ENCODE measurements around the gene CCL28.
"Not testable (repeated sequence)": the region's sequence is repeated elsewhere in the genome, so short reads cannot be mapped to it uniquely, and the experiment has no call there.

Gene CCL28

GRCh38 chr5:43411495-43411894, 696 bp downstream of the CCL28 start:
- in situ Hi-C loops (cut with MboI; ENCODE audit: low sequenced_read_pairs), result no loop called here

GRCh38 chr5:43410414-43410813, 1.8 kb downstream of the CCL28 start:
- in situ Hi-C loops (cut with MboI; ENCODE audit: low sequenced_read_pairs), result no loop called here

GRCh38 chr5:43409809-43410271, 2.4 kb downstream of the CCL28 start:
- in situ Hi-C loops (cut with MboI; ENCODE audit: low sequenced_read_pairs), result no loop called here

GRCh38 chr5:43402524-43403066, 9.6 kb downstream of the CCL28 start:
- in situ Hi-C loops (cut with MboI; ENCODE audit: low sequenced_read_pairs), result not testable (repeated sequence)

- in situ Hi-C loops (cut with MboI; ENCODE audit: low sequenced_read_pairs), result no loop called here
These were observed 10.4 kb downstream of the CCL28 start for GRCh38 chr5:43401827-43402226.

GRCh38 chr5:43400082-43400481, 12.1 kb downstream of the CCL28 start:
- in situ Hi-C loops (cut with MboI; ENCODE audit: low sequenced_read_pairs), result no loop called here

GRCh38 chr5:43396762-43397304, 15.4 kb downstream of the CCL28 start:
- in situ Hi-C loops (cut with MboI; ENCODE audit: low sequenced_read_pairs), result no loop called here

- in situ Hi-C loops (cut with MboI; ENCODE audit: low sequenced_read_pairs), result no loop called here
These were observed 21.7 kb downstream of the CCL28 start for GRCh38 chr5:43390471-43390870.

GRCh38 chr5:43389679-43390329, 22.4 kb downstream of the CCL28 start:
- in situ Hi-C loops (cut with MboI; ENCODE audit: low sequenced_read_pairs), result no loop called here

GRCh38 chr5:43386960-43387362, 25.2 kb downstream of the CCL28 start:
- in situ Hi-C loops (cut with MboI; ENCODE audit: low sequenced_read_pairs), result no loop called here

- in situ Hi-C loops (cut with MboI; ENCODE audit: low sequenced_read_pairs), result no loop called here
These were observed 35.6 kb downstream of the CCL28 start for GRCh38 chr5:43376496-43377140.

GRCh38 chr5:43371821-43372220, 40.4 kb downstream of the CCL28 start:
- in situ Hi-C loops (cut with MboI; ENCODE audit: low sequenced_read_pairs), result no loop called here

- in situ Hi-C loops (cut with MboI; ENCODE audit: low sequenced_read_pairs), result no loop called here
These were observed 41.8 kb downstream of the CCL28 start for GRCh38 chr5:43370352-43370751.

- in situ Hi-C loops (cut with MboI; ENCODE audit: low sequenced_read_pairs), result no loop called here
These were observed 42.5 kb downstream of the CCL28 start for GRCh38 chr5:43369651-43370050.

GRCh38 chr5:43367909-43368669, 44.1 kb downstream of the CCL28 start:
- in situ Hi-C loops (cut with MboI; ENCODE audit: low sequenced_read_pairs), result no loop called here

- in situ Hi-C loops (cut with MboI; ENCODE audit: low sequenced_read_pairs), result no loop called here
These were observed 44.7 kb downstream of the CCL28 start for GRCh38 chr5:43367453-43367852.

- in situ Hi-C loops (cut with MboI; ENCODE audit: low sequenced_read_pairs), result not testable (repeated sequence)
These were observed 45.4 kb downstream of the CCL28 start for GRCh38 chr5:43366680-43367246.

GRCh38 chr5:43365155-43365554, 47.0 kb downstream of the CCL28 start:
- in situ Hi-C loops (cut with MboI; ENCODE audit: low sequenced_read_pairs), result not testable (repeated sequence)

GRCh38 chr5:43363445-43364152, 48.6 kb downstream of the CCL28 start:
- in situ Hi-C loops (cut with MboI; ENCODE audit: low sequenced_read_pairs), result no loop called here

GRCh38 chr5:43362725-43363435, 49.3 kb downstream of the CCL28 start:
- in situ Hi-C loops (cut with MboI; ENCODE audit: low sequenced_read_pairs), result no loop called here
